ENCODE data around the gene NTM. TPM values are rescaled to one million over a fixed set of nuclear protein-coding genes. Genes with fewer than 3 reads are reported as not detected.

NTM gene
- total RNA-seq, 6 donors from 2014 or later: 4.1 to 151 (median 115) TPM

GRCh38 chr11:132334769-132335280 lies 964.4 kb downstream of the NTM start:
- Histone ChIP-seq H3K27ac (no peak overlapping the region), H3K36me3 (no peaks in the 10 kb centered on the region), H3K4me3 (no peak overlapping the region), H3K27me3 (no peaks in the 10 kb centered on the region), H3K4me1 (no peaks in the 10 kb centered on the region), H3K9me3 (no peaks in the 10 kb centered on the region)
- ATAC-seq (ENCODE audit: low FRiP score in 2 of 2): no peak
- DNase-seq: no peak
- WGBS, 2 donors: 91 to 97% methylated on average over 14 to 15 of the region's 15 CpGs
- no peak for TF ChIP-seq POLR2AphosphoS5 (IDR thresholded peaks at IDR 0.05)
- TF ChIP-seq, protein P1, sequence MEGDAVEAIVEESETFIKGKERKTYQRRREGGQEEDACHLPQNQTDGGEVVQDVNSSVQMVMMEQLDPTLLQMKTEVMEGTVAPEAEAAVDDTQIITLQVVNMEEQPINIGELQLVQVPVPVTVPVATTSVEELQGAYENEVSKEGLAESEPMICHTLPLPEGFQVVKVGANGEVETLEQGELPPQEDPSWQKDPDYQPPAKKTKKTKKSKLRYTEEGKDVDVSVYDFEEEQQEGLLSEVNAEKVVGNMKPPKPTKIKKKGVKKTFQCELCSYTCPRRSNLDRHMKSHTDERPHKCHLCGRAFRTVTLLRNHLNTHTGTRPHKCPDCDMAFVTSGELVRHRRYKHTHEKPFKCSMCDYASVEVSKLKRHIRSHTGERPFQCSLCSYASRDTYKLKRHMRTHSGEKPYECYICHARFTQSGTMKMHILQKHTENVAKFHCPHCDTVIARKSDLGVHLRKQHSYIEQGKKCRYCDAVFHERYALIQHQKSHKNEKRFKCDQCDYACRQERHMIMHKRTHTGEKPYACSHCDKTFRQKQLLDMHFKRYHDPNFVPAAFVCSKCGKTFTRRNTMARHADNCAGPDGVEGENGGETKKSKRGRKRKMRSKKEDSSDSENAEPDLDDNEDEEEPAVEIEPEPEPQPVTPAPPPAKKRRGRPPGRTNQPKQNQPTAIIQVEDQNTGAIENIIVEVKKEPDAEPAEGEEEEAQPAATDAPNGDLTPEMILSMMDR (IDR thresholded peaks at IDR 0.05): no peak
- TF ChIP-seq EP300 (IDR thresholded peaks at IDR 0.05): no peak
- TF ChIP-seq POLR2A (IDR thresholded peaks at IDR 0.05): no peak

DNA sequence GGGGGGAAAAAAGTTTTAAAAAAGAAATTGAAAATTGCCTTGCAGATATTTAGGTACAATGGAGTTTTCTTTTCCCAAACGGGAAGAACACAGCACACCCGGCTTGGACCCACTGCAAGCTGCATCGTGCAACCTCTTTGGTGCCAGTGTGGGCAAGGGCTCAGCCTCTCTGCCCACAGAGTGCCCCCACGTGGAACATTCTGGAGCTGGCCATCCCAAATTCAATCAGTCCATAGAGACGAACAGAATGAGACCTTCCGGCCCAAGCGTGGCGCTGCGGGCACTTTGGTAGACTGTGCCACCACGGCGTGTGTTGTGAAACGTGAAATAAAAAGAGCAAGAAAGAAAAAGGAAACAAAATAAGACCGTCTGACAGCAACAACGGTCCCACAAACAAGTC lies 964.9 kb downstream of the NTM start:
- DNase-seq: no peak
- H3K36me3 ChIP-seq: no peaks in the 10 kb centered on the region
- H3K27ac ChIP-seq: no peak overlapping the region
- no peak overlapping the region for H3K4me3 ChIP-seq
- TF ChIP-seq, protein P1 (IDR thresholded peaks at IDR 0.05): no peak
- TF ChIP-seq EP300 (IDR thresholded peaks at IDR 0.05): no peak
- TF ChIP-seq POLR2AphosphoS5 (IDR thresholded peaks at IDR 0.05): no peak
- TF ChIP-seq POLR2A (IDR thresholded peaks at IDR 0.05): no peak
- 88 to 91% methylated on average over 14 of the region's 14 CpGs for WGBS, 2 donors
- ATAC-seq (ENCODE audit: low FRiP score in 2 of 2): no peak
- no peaks in the 10 kb centered on the region for H3K27me3 ChIP-seq
- no peaks in the 10 kb centered on the region for H3K4me1 ChIP-seq
- no peaks in the 10 kb centered on the region for H3K9me3 ChIP-seq

GRCh38 chr11:132336781-132337535 lies 966.5 kb downstream of the NTM start:
- H3K27me3 ChIP-seq: no peaks in the 10 kb centered on the region
- no peaks in the 10 kb centered on the region for H3K9me3 ChIP-seq
- DNase-seq: no peak
- WGBS, 2 donors: 78 to 80% methylated on average over 8 to 12 of the region's 12 CpGs
- no peaks in the 10 kb centered on the region for H3K4me1 ChIP-seq
- no peak overlapping the region for H3K27ac ChIP-seq
- no peak overlapping the region for H3K4me3 ChIP-seq
- TF ChIP-seq POLR2AphosphoS5 (IDR thresholded peaks at IDR 0.05): no peak
- no peak for TF ChIP-seq EP300 (IDR thresholded peaks at IDR 0.05)
- no peak for TF ChIP-seq POLR2A (IDR thresholded peaks at IDR 0.05)
- TF ChIP-seq, protein P1 (IDR thresholded peaks at IDR 0.05): no peak
- no peak for ATAC-seq (ENCODE audit: low FRiP score in 2 of 2)
- H3K36me3 ChIP-seq: no peaks in the 10 kb centered on the region

- Histone ChIP-seq H3K4me1 (no peaks in the 10 kb centered on the region), H3K4me3 (no peak overlapping the region), H3K27ac (no peak overlapping the region), H3K36me3 (no peaks in the 10 kb centered on the region), H3K9me3 (no peaks in the 10 kb centered on the region), H3K27me3 (no peaks in the 10 kb centered on the region)
- TF ChIP-seq, protein P1 (IDR thresholded peaks at IDR 0.05): no peak
- TF ChIP-seq POLR2A (IDR thresholded peaks at IDR 0.05) (no peak), POLR2AphosphoS5 (IDR thresholded peaks at IDR 0.05) (no peak), EP300 (IDR thresholded peaks at IDR 0.05) (no peak)
- DNase-seq (no peak), ATAC-seq (ENCODE audit: low FRiP score in 2 of 2) (no peak)
- WGBS, 2 donors: 56 to 78% methylated on average over 2 of the region's 2 CpGs
These were observed 967.5 kb downstream of the NTM start for GRCh38 chr11:132337819-132338416.
